HepG2 (cell line): ENCODE results near the gene TRAF4. TPM values are rescaled to one million over a fixed set of nuclear protein-coding genes. Genes with fewer than 3 reads are reported as not detected.

Experiments
- ARNT ChIP-seq: fragments of 450-650 bp; IDR thresholded peaks from 2 replicates; pipeline ENCODE4 v1.6.1; 2017
- DR1 ChIP-seq: sonication (generic); formaldehyde crosslinking; IDR thresholded peaks from 2 replicates; pipeline ENCODE4 v1.8.0; 2021; ENCODE audit warnings: mild to moderate bottlenecking, missing genetic modification reagents, inconsistent platforms
- ELF3 ChIP-seq: IDR thresholded peaks from 2 replicates; pipeline ENCODE4 v1.6.1; 2016; ENCODE audit warnings: missing genetic modification reagents, missing compliant biosample characterization
- EP300 ChIP-seq, 3 experiments: sonication (generic) in 1 of 3; formaldehyde crosslinking in 1 of 3; IDR thresholded peaks; 2 replicates each; pipeline versions ENCODE4 v1.5.1 to v1.6.1; 2011 to 2020; ENCODE audit warnings: low read depth in 2 of 3, low read length in 2 of 3, borderline replicate concordance in 1 of 3, improper control_type of control experiment in 1 of 3, mild to moderate bottlenecking in 1 of 3, missing genetic modification reagents in 1 of 3, moderate library complexity in 1 of 3
- MED1 ChIP-seq: sonication (generic); formaldehyde crosslinking; IDR thresholded peaks from 2 replicates; pipeline ENCODE4 v1.4.0; 2020; ENCODE audit warnings: missing genetic modification reagents
- PITX1 ChIP-seq: sonication (generic); formaldehyde crosslinking; IDR thresholded peaks from 2 replicates; pipeline ENCODE4 v1.5.1; 2020; ENCODE audit warnings: mild to moderate bottlenecking, missing genetic modification reagents
- POLR2G ChIP-seq: fragments of 200-400 bp; formaldehyde crosslinking; IDR thresholded peaks from 2 replicates; pipeline ENCODE4 v1.6.1; 2018; ENCODE audit warnings: mild to moderate bottlenecking, low read depth, low read length, moderate library complexity
- RXRA ChIP-seq: sonication (generic); formaldehyde crosslinking; IDR thresholded peaks from 2 replicates; pipeline ENCODE4 v1.5.1; 2020; ENCODE audit warnings: missing genetic modification reagents
- ZBTB38 ChIP-seq: sonication (generic); formaldehyde crosslinking; IDR thresholded peaks from 2 replicates; pipeline ENCODE4 v1.5.1; 2020; ENCODE audit warnings: mild to moderate bottlenecking, missing genetic modification reagents
- ZNF205 ChIP-seq: IDR thresholded peaks from 2 replicates; pipeline ENCODE4 v1.6.1; 2018; ENCODE audit warnings: missing biosample characterization, missing genetic modification reagents
- ZNF605 ChIP-seq: sonication (generic); formaldehyde crosslinking; IDR thresholded peaks from 2 replicates; pipeline ENCODE4 v1.8.0; 2022; ENCODE audit warnings: mild to moderate bottlenecking, missing genetic modification reagents
- ZNF883 ChIP-seq: sonication (generic); formaldehyde crosslinking; IDR thresholded peaks from 2 replicates; pipeline ENCODE4 v1.5.1; 2020; ENCODE audit warnings: mild to moderate bottlenecking, missing genetic modification reagents; ENCODE audit errors: not compliant biosample characterization
- polyA plus RNA-seq, 8 experiments: library from polyadenylated mRNA; depleted of rRNA in 3 of 8; stranded (reverse) in 7 of 8; unstranded in 1 of 8; fragments of >200 nt; fragmentation: Illumina TruSeq in 4 of 8; extraction: Trizol in 4 of 8; gene quantifications; 2 replicates each; pipeline versions ENCODE4 v1.2.1 to v1.2.3, GENCODE V29; 2011 to 2016; ENCODE audit warnings: low read depth in 4 of 8, missing spikeins in 1 of 8, mixed read lengths in 1 of 8; ENCODE audit not compliant: insufficient read depth in 1 of 8
- total RNA-seq, 5 experiments: library from RNA; depleted of rRNA; stranded (reverse); fragments of >200 nt; fragmentation: Illumina TruSeq; extraction: Trizol; gene quantifications; 2 replicates each; pipeline ENCODE4 v1.2.3, GENCODE V29; 2016; ENCODE audit warnings: low read depth in 1 of 5
- TF ChIP-seq, protein P1 (sequence below): sonication (generic); formaldehyde crosslinking; IDR thresholded peaks from 2 replicates; pipeline ENCODE4 v1.4.0; 2020; ENCODE audit warnings: missing genetic modification reagents, borderline replicate concordance
- TF ChIP-seq, protein P2 (sequence below): sonication (generic); formaldehyde crosslinking; conservative IDR thresholded peaks from 2 replicates; pipeline ENCODE4 v1.4.0; 2020; ENCODE audit warnings: mild to moderate bottlenecking, missing genetic modification reagents, moderate library complexity
- TF ChIP-seq, protein P3 (sequence below): sonication (generic); formaldehyde crosslinking; IDR thresholded peaks from 2 replicates; pipeline ENCODE4 v1.4.0; 2020; ENCODE audit warnings: missing genetic modification reagents
- TF ChIP-seq, protein P4 (sequence below): sonication (generic); formaldehyde crosslinking; conservative IDR thresholded peaks from 2 replicates; pipeline ENCODE4 v1.8.0; 2022; ENCODE audit warnings: missing genetic modification reagents
- TF ChIP-seq, protein P5 (sequence below): sonication (generic); formaldehyde crosslinking; IDR thresholded peaks from 2 replicates; pipeline ENCODE4 v1.4.0; 2020; ENCODE audit warnings: mild to moderate bottlenecking, missing genetic modification reagents

TRAF4 gene
- total and polyA plus RNA-seq, 2 of the 13 experiments (the other 11 are each of a cell fraction or from before 2014, with no cell fraction given), result 86.0 to 89.9 TPM

DNA sequence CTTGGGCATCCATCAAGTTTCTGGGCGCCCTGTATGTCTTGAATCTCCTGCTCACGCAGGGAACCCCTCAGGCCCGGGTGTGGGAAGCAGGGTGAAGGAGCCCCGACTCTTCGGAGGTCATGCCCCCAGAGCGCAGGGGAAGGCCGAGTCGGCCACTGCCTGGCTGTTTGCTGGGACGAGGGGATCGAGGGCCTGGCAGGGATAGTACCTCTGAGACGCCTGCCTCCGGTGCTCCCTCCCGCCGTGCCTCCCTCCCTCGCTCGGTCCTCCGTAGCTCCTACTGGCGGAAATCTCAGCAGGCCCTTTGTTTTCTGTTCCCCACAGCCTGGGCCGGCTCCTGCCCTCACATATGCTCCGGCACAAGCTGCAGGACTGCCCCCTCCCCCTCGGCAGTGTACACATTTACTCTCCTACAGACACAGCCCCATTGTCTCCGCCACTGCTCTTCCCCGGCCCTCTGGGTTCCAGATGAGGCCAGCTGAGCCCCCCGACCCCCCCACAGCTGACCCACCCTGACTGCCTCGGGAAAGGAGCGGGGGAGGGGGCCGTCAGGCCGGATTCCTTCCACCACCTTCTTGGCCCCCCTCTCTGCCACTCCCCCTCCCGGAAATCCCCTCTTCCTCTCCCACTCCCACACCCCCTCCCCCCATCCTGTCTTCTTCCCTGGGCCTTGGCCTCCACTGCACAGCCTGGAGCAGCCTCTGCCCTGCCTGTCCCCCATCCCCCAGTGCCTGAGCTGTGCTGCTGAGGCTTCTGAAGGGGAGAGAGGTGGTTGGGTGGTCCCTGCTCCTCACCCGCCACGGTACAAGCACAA lies 1.4 kb downstream of the TRAF4 start (continued):
- TF ChIP-seq, protein P1, sequence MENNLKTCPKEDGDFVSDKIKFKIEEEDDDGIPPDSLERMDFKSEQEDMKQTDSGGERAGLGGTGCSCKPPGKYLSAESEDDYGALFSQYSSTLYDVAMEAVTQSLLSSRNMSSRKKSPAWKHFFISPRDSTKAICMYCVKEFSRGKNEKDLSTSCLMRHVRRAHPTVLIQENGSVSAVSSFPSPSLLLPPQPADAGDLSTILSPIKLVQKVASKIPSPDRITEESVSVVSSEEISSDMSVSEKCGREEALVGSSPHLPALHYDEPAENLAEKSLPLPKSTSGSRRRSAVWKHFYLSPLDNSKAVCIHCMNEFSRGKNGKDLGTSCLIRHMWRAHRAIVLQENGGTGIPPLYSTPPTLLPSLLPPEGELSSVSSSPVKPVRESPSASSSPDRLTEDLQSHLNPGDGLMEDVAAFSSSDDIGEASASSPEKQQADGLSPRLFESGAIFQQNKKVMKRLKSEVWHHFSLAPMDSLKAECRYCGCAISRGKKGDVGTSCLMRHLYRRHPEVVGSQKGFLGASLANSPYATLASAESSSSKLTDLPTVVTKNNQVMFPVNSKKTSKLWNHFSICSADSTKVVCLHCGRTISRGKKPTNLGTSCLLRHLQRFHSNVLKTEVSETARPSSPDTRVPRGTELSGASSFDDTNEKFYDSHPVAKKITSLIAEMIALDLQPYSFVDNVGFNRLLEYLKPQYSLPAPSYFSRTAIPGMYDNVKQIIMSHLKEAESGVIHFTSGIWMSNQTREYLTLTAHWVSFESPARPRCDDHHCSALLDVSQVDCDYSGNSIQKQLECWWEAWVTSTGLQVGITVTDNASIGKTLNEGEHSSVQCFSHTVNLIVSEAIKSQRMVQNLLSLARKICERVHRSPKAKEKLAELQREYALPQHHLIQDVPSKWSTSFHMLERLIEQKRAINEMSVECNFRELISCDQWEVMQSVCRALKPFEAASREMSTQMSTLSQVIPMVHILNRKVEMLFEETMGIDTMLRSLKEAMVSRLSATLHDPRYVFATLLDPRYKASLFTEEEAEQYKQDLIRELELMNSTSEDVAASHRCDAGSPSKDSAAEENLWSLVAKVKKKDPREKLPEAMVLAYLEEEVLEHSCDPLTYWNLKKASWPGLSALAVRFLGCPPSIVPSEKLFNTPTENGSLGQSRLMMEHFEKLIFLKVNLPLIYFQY (CRISPR knock-in tag), result peak; percentile 58; the same call in 1 of the 2 replicates
- TF ChIP-seq PITX1 (CRISPR knock-in tag) (0 out of 2 replicates have a peak, but pooled peaks have one; percentile 10), DR1 (CRISPR knock-in tag) (peak; percentile 58; the same call in 1 of the 2 replicates), ZNF605 (CRISPR knock-in tag) (no peak), ELF3 (peak; percentile 63), ZNF883 (no peak), ZBTB38 (CRISPR knock-in tag) (peak; percentile 22; the same call in 1 of the 2 replicates), RXRA (CRISPR knock-in tag) (peak; percentile 72), EP300 (IDR thresholded peaks at IDR 0.05; ENCODE audit: low read depth in 2 of 2, low read length in 2 of 2) (0 out of 4 replicates have a peak, but pooled peaks of 1 of the 2 experiments have one; percentile 24), EP300 (CRISPR knock-in tag; IDR thresholded peaks at IDR 0.05; ENCODE audit: borderline replicate concordance) (0 out of 2 replicates have a peak, but pooled peaks have one; percentile 12), MED1 (CRISPR knock-in tag) (peak; percentile 32; the same call in 1 of the 2 replicates), POLR2G (peak; percentile 83), ARNT (no peak), ZNF205 (CRISPR knock-in tag) (0 out of 2 replicates have a peak, but pooled peaks have one; percentile 14)
- TF ChIP-seq, protein P2, sequence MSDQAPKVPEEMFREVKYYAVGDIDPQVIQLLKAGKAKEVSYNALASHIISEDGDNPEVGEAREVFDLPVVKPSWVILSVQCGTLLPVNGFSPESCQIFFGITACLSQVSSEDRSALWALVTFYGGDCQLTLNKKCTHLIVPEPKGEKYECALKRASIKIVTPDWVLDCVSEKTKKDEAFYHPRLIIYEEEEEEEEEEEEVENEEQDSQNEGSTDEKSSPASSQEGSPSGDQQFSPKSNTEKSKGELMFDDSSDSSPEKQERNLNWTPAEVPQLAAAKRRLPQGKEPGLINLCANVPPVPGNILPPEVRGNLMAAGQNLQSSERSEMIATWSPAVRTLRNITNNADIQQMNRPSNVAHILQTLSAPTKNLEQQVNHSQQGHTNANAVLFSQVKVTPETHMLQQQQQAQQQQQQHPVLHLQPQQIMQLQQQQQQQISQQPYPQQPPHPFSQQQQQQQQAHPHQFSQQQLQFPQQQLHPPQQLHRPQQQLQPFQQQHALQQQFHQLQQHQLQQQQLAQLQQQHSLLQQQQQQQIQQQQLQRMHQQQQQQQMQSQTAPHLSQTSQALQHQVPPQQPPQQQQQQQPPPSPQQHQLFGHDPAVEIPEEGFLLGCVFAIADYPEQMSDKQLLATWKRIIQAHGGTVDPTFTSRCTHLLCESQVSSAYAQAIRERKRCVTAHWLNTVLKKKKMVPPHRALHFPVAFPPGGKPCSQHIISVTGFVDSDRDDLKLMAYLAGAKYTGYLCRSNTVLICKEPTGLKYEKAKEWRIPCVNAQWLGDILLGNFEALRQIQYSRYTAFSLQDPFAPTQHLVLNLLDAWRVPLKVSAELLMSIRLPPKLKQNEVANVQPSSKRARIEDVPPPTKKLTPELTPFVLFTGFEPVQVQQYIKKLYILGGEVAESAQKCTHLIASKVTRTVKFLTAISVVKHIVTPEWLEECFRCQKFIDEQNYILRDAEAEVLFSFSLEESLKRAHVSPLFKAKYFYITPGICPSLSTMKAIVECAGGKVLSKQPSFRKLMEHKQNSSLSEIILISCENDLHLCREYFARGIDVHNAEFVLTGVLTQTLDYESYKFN, result peak; percentile 40; the same call in 1 of the 2 replicates
- TF ChIP-seq, protein P3, sequence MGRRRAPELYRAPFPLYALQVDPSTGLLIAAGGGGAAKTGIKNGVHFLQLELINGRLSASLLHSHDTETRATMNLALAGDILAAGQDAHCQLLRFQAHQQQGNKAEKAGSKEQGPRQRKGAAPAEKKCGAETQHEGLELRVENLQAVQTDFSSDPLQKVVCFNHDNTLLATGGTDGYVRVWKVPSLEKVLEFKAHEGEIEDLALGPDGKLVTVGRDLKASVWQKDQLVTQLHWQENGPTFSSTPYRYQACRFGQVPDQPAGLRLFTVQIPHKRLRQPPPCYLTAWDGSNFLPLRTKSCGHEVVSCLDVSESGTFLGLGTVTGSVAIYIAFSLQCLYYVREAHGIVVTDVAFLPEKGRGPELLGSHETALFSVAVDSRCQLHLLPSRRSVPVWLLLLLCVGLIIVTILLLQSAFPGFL (CRISPR knock-in tag), result no peak
- TF ChIP-seq, protein P4, sequence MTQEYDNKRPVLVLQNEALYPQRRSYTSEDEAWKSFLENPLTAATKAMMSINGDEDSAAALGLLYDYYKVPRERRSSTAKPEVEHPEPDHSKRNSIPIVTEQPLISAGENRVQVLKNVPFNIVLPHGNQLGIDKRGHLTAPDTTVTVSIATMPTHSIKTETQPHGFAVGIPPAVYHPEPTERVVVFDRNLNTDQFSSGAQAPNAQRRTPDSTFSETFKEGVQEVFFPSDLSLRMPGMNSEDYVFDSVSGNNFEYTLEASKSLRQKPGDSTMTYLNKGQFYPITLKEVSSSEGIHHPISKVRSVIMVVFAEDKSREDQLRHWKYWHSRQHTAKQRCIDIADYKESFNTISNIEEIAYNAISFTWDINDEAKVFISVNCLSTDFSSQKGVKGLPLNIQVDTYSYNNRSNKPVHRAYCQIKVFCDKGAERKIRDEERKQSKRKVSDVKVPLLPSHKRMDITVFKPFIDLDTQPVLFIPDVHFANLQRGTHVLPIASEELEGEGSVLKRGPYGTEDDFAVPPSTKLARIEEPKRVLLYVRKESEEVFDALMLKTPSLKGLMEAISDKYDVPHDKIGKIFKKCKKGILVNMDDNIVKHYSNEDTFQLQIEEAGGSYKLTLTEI (CRISPR knock-in tag), result no peak
- TF ChIP-seq, protein P5, sequence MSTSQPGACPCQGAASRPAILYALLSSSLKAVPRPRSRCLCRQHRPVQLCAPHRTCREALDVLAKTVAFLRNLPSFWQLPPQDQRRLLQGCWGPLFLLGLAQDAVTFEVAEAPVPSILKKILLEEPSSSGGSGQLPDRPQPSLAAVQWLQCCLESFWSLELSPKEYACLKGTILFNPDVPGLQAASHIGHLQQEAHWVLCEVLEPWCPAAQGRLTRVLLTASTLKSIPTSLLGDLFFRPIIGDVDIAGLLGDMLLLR (CRISPR knock-in tag), result no peak; the same call in 1 of the 2 replicates
